Measurements from ENCODE around the gene SMR3B.

Gene SMR3B

DNA sequence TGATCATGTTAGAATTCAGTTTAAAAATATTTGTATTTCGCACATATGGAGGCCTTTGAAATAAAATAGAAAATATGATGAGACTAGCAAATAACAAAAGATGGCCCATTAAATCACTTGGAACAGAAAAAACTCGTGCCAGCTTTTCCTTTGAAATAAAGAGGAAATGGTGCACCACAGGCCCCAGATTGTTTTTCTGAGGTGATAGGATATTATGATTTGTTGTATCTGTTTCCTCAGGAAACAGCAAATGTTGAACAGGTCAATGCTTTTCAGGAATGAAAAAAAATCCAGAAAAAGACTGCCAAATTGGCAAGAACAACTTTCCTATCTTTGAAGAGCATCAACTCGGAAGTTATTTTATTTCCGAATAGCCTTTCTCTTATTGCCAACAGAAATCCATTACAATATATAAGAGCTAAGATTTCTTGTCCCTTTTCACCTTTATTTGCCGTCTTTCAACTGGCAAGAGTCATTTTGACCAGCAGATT lies at the start of gene SMR3B:
Gene SMR3B, plus strand, starts transcription at position 441 of the 491 bp plus-strand sequence. CDS start 1,380 bp downstream, outside the sequence.
- no peak for DNase-seq (ENCODE audit: low read depth, low spot score)

DNA sequence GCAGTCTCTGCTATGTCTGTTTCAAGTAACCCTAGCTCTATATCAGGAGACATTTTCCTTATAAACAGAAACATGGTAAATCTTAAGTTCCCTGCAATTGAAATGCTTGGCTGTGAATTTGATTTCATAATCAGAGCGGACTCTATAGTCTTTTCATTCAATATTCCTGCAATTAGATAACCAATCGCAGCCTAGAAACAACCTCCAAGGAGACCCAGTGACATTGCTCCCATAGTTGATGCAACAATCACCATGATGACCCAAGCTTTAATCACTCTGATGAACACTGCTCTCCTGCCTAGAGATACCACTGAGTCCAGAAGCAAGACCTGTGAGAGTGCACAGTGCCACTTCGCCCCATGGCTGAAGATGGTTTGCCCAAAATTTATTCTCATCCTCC lies 48.2 kb upstream of the SMR3B start, which contains the start of gene CABS1:
Gene CABS1, plus strand, starts transcription at position 301 of the 400 bp plus-strand sequence. Its CDS starts 59 bp downstream, at position 360.
- DNase-seq (ENCODE audit: low read depth, low spot score) = no peak

DNA sequence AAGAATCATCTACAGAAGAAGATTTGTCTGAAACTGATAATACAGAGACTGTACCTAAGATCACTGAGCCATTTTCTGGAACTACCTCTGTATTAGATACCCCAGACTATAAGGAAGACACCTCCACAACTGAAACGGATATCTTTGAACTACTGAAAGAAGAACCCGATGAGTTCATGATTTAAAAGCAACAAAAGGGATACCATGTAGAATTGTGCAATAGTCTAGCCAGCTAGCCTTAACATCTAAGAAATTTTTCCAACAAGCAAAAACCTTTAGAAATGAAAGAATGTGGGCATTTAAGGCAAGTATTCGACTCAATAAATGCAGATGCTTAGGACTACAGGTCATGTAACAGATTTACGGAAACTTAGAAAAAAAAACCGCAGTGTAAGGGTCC lies 46.9 kb upstream of the SMR3B start:
- no peak for DNase-seq (ENCODE audit: low read depth, low spot score)

DNA sequence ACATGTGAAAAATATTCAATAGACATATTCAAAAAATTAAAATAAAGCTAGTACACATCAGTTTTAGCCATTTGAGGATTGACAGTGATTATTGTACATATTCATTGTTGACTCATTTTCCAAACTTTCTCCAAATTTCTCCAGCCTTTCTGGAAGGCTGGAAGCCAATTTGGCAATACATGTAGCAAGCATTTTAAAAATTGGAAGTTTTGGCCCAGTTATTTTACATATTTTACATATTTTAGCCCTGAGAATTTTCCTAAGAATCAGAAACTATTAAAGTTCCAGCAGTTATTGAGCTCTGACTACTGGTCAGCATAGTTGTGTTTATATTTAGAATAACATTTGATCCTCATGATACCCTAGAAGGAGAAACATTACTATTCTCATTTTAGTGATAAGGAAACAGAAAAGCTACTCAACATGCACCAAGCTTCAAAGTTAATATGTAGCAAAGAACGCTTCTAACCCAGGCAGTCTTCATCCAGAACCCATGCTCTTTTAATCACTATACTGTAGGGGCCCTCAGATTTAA lies 45.0 kb upstream of the SMR3B start:
- DNase-seq (ENCODE audit: low read depth, low spot score) = no peak

DNA sequence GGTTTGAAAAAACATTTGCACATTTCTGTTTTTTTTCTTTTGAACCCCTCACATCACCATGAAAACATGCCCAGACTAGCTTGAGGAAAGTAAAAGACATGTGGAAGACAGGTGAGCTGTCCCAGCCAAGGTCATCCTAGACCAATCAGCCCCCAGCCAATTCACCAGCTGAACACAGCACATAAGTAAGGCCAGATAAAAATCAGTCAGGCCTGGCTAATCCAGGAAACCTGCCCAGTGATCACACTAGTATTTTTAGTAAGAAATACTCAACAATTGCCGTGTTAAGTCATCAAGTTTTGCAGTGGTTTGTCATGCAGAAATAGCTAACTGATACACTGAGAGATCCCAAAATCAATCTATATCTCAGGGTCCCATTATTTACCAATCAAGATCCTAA lies 26.7 kb upstream of the SMR3B start:
- no peak for DNase-seq (ENCODE audit: low read depth, low spot score)

DNA sequence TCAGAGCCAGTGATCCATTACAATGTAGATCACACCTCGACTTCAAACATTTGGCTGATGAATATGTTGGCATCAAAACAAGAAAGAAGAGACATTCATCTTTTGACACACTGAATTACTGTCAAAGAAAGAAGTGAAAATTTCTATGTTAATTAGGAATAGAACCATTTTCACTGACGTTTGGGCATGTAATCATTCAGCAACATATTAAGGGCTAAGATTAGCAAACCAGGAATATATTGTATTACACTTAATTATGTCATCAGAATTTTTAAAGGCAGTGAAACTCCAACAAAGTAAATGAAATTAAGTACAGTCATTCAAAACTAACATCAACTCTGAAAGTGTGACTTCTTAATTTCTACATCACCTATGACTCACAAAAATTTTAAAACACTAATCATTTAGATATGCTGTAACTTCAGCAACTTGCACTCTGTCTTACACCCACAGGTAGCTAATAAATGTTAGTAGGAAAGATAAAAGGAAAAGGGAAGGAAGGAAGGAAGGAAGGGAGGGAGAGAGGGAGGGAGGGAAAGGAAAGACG lies 23.7 kb upstream of the SMR3B start:
- no peak for DNase-seq (ENCODE audit: low read depth, low spot score)

DNA sequence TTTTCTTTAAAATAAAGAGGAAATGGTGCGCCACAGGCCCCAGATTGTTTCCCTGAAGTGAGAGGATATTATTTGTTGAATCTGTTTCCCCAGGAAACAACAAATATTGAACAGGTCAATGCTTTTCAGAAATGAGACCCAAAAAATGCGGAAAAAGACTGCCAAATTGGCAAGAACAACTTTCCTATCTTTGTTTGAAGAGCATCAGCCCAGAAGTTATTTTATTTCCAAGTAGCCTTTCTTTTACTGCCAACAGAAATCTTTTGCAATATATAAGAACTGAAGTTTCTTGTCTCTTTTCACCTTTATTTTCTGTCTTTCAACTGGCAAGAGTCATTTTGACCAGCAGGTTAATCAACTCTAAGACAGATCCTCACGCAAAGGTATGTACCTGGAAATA lies 22.5 kb upstream of the SMR3B start, which contains the start of gene SMR3A:
Gene SMR3A, plus strand, starts transcription at position 301 of the 400 bp plus-strand sequence. CDS start 1,356 bp downstream, outside the sequence.
- DNase-seq (ENCODE audit: low read depth, low spot score) = no peak

DNA sequence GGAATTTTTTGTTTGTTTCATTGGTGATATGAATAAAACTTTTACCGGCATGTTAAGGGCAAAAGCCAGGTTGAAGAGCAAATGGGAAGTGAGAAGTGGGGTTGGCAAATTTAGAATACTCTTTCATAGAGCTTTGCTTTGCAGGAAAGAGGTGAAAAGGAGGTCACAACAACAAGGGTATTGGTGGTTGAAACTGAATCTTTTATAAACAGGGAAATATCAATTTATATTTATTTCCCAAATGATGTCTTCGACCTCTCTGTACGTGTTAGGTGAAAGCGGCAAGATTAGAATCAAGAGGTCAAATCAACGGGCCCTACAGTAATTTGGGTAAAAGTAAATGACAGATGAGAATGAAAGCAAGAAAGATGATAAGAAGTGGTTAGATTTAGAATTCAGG lies 18.9 kb upstream of the SMR3B start:
- no peak for DNase-seq (ENCODE audit: low read depth, low spot score)

DNA sequence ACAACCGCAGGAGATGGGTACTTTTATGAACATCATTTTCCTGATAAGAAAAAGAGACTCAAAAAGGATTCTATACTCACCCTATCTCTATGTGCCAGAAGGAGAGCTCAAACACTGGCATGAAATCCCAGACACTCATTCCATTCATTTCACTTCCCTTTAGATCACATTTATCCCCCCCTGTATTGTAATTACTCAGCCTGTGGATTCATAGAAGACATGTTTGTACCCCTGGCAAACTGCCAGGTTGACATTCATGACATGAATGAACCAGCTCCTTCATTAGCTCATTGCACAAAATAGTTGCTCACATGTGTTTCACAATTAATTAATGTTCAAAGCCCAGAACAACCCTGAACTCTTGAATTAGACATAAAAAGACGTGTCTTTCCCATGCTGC lies 17.5 kb upstream of the SMR3B start:
- no peak for DNase-seq (ENCODE audit: low read depth, low spot score)

DNA sequence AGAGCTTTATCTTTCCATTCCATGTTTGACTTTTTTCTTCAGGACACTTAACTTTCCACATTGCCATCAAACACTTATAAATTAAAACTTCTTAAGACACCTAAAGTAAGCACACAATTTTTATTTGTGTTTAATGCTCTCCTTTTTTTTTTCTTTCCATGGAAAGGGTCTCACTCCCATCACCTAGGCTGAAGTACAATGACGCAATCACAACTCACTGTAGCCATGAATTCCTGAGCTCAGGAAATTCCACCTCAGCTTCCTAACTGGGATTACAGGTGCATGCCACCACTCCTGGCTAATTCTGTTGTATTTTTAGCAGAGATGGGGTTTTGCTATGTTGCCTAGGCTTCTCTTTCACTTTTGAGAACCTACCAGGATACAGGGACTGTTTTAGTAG lies 15.1 kb upstream of the SMR3B start:
- DNase-seq (ENCODE audit: low read depth, low spot score) = no peak

DNA sequence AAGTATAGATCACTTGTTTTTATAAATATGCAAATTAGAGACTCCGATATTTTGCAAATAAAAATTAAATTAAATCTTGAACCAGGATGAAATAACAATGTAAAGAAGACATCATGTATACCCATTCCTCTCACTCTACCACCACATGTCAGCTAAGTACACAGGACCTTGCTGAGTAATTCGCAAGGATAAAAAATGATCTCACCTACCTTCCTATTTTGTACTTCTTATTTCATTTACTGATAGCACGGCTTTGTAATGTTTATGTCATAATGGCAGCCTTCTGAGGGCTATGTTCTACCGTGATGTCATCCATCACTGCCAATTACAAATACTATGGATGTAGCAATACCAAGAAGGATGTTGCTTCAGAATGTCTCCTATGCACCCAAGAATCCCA lies 10.9 kb upstream of the SMR3B start:
- no peak for DNase-seq (ENCODE audit: low read depth, low spot score)

DNA sequence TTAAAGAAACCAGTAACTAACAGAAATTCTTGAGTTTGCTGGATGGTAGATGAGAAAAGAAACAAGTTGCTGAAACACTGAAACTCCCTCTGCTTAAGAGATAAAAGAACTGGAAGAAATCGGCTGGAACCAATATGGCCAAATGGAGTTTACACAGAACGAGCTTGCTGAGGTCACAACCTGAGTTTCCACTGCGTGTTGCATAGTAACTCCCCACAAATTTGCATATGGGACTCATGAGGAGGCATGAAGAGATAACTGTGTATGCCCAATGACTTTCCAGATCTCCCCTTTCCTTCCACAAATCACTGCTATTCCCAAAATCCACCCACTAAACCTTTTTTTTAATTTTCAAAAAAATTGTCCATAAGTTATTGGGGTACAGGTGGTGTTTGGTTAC lies 10.2 kb upstream of the SMR3B start:
- no peak for DNase-seq (ENCODE audit: low read depth, low spot score)

DNA sequence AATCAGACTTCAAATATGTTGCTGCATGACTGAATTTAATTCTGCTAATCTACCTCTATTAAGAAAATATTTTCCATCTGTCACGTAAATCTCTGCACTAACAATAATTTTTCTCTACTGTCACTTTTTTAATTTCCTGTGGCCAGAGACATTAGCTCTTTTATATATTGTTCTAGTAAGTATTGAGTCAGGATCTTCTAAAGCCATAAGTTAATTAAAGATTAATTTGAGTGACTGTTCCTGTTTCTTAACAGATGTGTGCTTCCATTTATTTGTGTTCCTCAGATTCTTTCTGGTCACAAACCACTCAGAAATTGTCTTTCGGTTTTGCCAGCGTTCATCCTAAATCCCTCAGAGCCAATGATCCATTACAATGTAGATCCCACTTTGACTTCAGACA lies 2.4 kb upstream of the SMR3B start:
- DNase-seq (ENCODE audit: low read depth, low spot score) = no peak

DNA sequence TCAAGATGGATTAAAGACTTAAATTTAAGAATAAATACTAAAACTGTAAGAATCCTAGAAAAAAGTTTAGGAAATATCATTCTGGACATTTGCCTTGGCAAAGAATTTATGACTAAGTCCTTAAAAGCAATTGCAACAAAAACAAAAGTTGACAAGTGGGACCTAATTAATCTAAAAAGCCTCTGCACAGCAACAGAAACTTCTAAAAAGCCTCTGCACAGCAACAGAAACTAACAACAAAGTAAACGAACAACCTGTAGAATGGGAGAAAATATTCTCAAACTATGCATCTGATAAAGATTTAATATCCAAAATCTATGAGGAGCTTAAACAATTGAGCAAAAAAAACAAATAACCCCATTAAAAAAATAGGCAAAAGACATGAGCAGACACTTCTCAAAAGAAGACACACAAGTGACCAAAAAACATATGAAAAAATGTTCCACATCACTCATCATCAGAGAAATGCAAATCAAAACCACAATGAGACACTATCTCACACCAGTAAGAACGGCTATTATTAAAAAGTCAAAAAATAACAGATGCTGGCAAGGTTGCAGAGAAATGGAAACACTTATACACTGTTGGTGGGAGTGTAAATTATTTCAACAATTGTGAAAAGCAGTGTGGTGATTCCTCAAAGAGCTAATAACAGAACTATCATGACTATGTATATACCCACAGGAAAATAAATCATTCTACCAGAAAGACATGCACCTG lies 9.3 kb downstream of the SMR3B start:
- no peak for DNase-seq (ENCODE audit: low read depth, low spot score)

DNA sequence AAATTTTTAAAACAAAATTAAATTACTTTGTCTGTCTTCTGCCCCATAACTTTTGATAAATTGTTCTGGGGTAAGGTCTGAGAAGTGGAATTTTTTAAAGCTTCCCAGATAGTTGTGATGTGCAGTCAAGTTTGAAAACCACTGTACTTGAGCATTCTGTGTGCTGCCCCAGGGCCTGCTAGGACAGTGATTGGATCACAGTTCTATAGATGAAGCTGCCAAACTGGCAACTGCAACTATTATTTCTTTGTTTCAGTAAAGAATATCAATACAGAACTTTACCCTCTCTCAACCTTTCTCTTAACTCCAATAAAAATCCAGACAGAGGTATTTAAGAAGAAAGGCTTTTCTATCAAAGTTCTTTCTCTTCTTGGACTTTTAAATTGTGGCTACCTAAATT lies 14.6 kb downstream of the SMR3B start, which contains the start of gene OPRPN:
Gene OPRPN, plus strand, starts transcription at position 361 of the 400 bp plus-strand sequence. CDS start 1,346 bp downstream, outside the sequence.
- no peak for DNase-seq (ENCODE audit: low read depth, low spot score)

DNA sequence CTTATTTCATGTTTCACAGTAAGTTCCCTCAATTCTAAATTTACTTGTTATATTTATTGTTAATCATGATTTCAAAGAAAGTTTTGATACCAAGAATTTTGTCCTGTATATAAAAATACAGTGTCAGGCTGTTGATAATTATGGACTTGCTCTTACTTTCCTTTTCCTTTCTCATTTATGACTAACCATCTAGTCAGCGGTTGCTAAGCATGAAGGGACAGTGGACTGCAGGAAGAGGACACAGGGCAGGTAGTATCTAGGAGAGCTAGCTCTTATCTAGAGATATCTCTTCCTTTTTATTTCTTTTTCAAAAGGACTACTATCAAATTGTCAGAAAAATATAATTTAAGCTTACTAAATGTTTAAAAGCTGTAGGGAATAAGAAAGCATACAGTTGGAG lies 16.4 kb downstream of the SMR3B start:
- no peak for DNase-seq (ENCODE audit: low read depth, low spot score)

DNA sequence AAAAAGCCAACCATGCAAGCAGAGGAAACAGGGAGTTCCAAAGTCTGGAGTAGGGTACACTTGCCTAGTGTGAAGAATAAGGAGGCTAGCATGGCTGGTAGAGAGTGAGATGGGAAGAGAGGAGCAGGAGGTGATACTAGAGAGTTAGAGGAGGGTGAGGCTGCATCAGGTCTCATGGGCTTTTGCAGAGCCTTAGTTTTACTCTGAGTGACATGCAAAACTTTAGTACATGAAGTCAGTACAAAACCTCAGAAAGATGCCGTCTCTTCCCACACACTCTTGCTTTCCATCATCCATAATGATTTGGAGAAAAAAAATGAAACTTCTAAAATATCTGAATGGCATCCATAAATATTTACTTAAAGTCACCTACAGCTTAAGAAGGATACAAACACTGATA lies 19.8 kb downstream of the SMR3B start:
- no peak for DNase-seq (ENCODE audit: low read depth, low spot score)

DNA sequence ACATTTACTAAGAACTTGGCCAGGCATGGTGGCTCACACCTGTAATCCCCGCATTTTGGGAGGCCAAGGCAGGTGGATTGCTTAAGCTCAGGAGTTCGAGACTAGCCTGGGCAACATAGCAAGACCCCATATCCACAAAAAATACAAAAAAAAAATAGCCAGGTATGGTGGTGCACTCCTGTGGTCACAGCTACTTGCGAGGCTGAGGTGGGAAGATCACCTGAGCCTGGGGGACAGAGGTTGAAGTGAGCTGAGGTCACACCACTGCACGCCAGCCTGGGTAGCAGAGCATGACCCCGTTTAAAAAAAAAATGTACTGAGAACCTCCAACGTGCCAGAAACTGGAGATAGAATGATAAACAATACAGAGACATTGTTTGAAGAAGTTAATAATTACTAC lies 22.8 kb downstream of the SMR3B start:
- no peak for DNase-seq (ENCODE audit: low read depth, low spot score)

DNA sequence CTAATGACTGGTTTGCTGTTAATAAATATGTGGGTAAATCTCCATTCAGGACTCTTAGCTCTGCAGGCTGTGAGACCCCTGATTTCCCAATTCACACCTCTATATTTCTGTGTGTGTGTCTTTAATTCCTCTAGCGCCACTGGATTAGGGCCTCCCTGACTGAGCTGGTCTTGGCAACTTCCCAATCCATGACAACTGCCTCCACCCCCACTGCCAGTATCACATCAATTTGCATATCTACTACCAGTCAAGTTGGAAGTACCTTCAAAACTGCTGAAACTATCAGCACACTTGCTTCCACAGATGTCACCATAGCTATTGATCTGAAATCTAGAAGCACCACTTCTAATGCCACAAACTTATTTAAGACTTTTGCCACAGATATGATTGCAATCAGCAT lies 42.4 kb downstream of the SMR3B start:
- DNase-seq (ENCODE audit: low read depth, low spot score) = no peak

DNA sequence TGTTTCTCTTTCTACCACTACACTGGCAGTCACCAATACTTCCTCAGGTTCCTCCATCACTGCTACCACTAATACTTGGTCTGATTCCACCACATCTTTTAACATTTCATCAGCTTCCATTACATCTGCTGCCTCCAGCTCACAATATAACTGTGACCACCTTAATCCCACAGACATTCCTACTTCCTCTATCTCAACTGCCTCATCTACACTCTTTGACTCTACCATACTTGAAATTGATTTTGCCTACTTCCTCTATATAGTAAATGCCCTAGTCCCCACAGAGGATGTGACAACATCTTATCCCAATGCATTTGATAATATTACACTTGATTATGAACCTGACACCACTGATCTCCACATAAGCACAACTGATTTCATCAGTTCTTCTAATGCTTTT lies 43.9 kb downstream of the SMR3B start:
- no peak for DNase-seq (ENCODE audit: low read depth, low spot score)

DNA sequence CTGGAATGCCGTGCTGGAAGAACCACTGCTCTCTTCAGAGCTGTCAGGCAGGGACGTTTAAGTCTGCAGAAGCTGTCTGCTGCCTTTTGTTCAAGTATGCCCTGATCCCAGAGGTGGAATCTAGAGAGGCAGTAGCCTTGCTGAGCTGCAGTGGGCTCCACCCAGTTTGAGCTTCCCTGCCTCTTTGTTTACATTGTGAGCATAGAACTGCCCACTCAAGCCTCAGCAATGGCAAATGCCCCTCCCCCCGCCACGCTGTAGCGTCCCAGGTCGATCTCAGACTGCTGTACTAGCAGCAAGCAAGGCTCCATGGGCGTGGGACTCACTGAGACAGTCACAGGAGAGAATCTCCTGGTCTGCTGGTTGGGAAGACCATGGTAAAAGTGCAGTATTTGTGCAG lies 54.3 kb downstream of the SMR3B start:
- no peak for DNase-seq (ENCODE audit: low read depth, low spot score)

Measured in activated CD4-positive, CD25-positive, alpha-beta regulatory T cell treated with anti-CD3 and anti-CD28 coated beads, Interleukin-2, amount 50 U/mL, for 16 hours (primary cell).